Stomach (tissue), 9 donors: ENCODE results near the gene GGTA1. TPM values are rescaled to one million over a fixed set of nuclear protein-coding genes. Genes with fewer than 3 reads are reported as not detected.

Source experiments
- DNase-seq, 2 donors: peaks; one replicate each; pipeline versions ENCODE4 v3.0.0 to v3.0.0-alpha.2; 2013 to 2019
- H3K27ac ChIP-seq, 5 donors: fragments of 200-600 bp in 4 of 5; sonication (generic) in 4 of 5; one replicate each; pipeline ENCODE4 v1.5.1; 2013 to 2019; ENCODE audit warnings: mild to moderate bottlenecking in 1 of 5, moderate library complexity in 1 of 5
- H3K27me3 ChIP-seq, 3 donors: fragments of 200-600 bp; sonication (generic); one replicate each; pipeline ENCODE4 v1.5.1; 2017 to 2019; ENCODE audit warnings: mixed run types in 1 of 3
- H3K36me3 ChIP-seq, 4 donors: fragments of 200-600 bp; sonication (generic); 1 replicate in 3 of 4; 2 replicates in 1 of 4; pipeline ENCODE4 v1.5.1; 2016 to 2019
- H3K4me1 ChIP-seq, 4 donors: fragments of 200-600 bp; sonication (generic); one replicate each; pipeline ENCODE4 v1.5.1; 2016 to 2019
- H3K4me3 ChIP-seq, 4 donors: fragments of 200-600 bp; sonication (generic) in 3 of 4; one replicate each; pipeline ENCODE4 v1.5.1; 2016 to 2019; ENCODE audit warnings: mild to moderate bottlenecking in 1 of 4
- H3K9me3 ChIP-seq, 4 donors: fragments of 200-600 bp; sonication (generic); one replicate each; pipeline ENCODE4 v1.5.1; 2016 to 2019
- EP300 ChIP-seq: sonication (generic); formaldehyde crosslinking; IDR thresholded peaks from one replicate; pipeline ENCODE4 v1.6.1; 2017; ENCODE audit warnings: antibody characterized with exemption
- POLR2A ChIP-seq, 4 donors: fragments of 450-650 bp; IDR thresholded peaks; one replicate each; pipeline ENCODE4 v1.6.1; 2016; ENCODE audit warnings: antibody characterized with exemption in 4 of 4, control low read depth in 2 of 4, mild to moderate bottlenecking in 1 of 4, moderate library complexity in 1 of 4
- POLR2AphosphoS5 ChIP-seq, 3 donors: sonication (generic); formaldehyde crosslinking; IDR thresholded peaks; one replicate each; pipeline ENCODE4 v1.6.1; 2016; ENCODE audit warnings: antibody characterized with exemption in 3 of 3
- WGBS, 5 donors: extraction: QIAGEN DNeasy Blood & Tissue Kit in 3 of 5; methylation state at CpG; one replicate each; pipeline versions ENCODE4 v1.1.5 to v1.1.7; 2013 to 2018; 5-methylcytosine and 5-hydroxymethylcytosine counted together
- intact Hi-C: fragments of 100-400 bp; cut with DNase I; formaldehyde crosslinking; loops from one replicate; pipeline ENCODE4 v1.15.1; 2023; ENCODE audit warnings: low total_unique reads
- polyA plus RNA-seq, 3 donors: library from polyadenylated mRNA; stranded (reverse); fragments of 200-250 nt; gene quantifications; one replicate each; pipeline ENCODE4 v1.2.3, GENCODE V29; 2013
- total RNA-seq, 5 donors: library from RNA; depleted of rRNA; stranded (reverse); fragments of >200 nt; gene quantifications; one replicate each; pipeline versions ENCODE4 v1.1.0 to v1.2.3, GENCODE V29; 2014 to 2016
- TF ChIP-seq, protein P1 (sequence below), 7 experiments: fragments of 450-650 bp in 4 of 7; fragments of 200-600 bp in 3 of 7; sonication (generic) in 3 of 7; IDR thresholded peaks; one replicate each; pipeline ENCODE4 v1.5.1; 2016 to 2019; ENCODE audit warnings: antibody characterized with exemption in 7 of 7, control low read depth in 2 of 7, mild to moderate bottlenecking in 1 of 7
- donor health status: healthy with polysubstance abuse.
- donor health status: Bipolar disorder and iron deficiency.
- donor health status: healthy.

The GGTA1 gene
- total and polyA plus RNA-seq, 8 donors, result 6.2 to 19.6 (median 7.1) TPM; not detected in 1

GRCh38 chr9:121491111-121491510 lies 8.5 kb downstream of the GGTA1 start:
- Histone ChIP-seq H3K4me3 (no peak overlapping the region), H3K9me3 (peaks cover 0 to 3% (median 0%) of the 10 kb centered on the region in 4 donors), H3K27me3 (no peaks in the 10 kb centered on the region), H3K27ac (no peak overlapping the region), H3K4me1 (peaks cover 0 to 10% (median 4%) of the 10 kb centered on the region in 4 donors), H3K36me3 (no peaks in the 10 kb centered on the region)
- no peak for DNase-seq
- TF ChIP-seq, protein P1, sequence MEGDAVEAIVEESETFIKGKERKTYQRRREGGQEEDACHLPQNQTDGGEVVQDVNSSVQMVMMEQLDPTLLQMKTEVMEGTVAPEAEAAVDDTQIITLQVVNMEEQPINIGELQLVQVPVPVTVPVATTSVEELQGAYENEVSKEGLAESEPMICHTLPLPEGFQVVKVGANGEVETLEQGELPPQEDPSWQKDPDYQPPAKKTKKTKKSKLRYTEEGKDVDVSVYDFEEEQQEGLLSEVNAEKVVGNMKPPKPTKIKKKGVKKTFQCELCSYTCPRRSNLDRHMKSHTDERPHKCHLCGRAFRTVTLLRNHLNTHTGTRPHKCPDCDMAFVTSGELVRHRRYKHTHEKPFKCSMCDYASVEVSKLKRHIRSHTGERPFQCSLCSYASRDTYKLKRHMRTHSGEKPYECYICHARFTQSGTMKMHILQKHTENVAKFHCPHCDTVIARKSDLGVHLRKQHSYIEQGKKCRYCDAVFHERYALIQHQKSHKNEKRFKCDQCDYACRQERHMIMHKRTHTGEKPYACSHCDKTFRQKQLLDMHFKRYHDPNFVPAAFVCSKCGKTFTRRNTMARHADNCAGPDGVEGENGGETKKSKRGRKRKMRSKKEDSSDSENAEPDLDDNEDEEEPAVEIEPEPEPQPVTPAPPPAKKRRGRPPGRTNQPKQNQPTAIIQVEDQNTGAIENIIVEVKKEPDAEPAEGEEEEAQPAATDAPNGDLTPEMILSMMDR (IDR thresholded peaks at IDR 0.05), result no peak
- TF ChIP-seq EP300, result no peak
- no peak for TF ChIP-seq POLR2AphosphoS5 (IDR thresholded peaks at IDR 0.05)
- TF ChIP-seq POLR2A (IDR thresholded peaks at IDR 0.05), result no peak
- intact Hi-C loops, result no loop called here
- 71 to 83% (median 76%) methylated on average over 5 of the region's 5 CpGs for WGBS, 5 donors

DNA sequence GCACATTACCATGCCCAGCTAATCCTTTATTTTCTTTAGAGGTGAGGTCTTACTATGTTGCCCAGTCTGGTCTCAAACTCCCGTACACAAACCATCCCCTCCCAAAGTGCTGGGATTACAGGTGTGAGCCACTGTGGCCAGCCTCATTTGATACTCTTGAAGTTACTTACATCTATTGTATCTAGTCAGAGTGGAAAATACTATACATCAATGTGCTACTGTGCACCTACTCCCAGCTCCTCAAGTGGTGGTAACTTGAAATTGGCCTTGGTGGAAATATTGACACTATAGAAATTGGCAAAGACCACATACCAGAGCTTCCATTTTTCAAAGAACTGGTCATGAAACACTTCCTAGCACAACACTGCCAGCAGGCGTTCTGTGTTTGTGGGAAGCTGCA lies 10.3 kb downstream of the GGTA1 start:
- intact Hi-C loops, result no loop called here
- Histone ChIP-seq H3K4me1 (peaks cover 0 to 28% (median 13%) of the 10 kb centered on the region in 4 donors), H3K27me3 (no peaks in the 10 kb centered on the region), H3K27ac (no peak overlapping the region), H3K36me3 (no peaks in the 10 kb centered on the region), H3K4me3 (no peak overlapping the region), H3K9me3 (no peaks in the 10 kb centered on the region)
- 80 to 90% (median 81%) methylated on average over 2 of the region's 2 CpGs for WGBS, 5 donors
- no peak for DNase-seq
- no peak for TF ChIP-seq EP300

DNA sequence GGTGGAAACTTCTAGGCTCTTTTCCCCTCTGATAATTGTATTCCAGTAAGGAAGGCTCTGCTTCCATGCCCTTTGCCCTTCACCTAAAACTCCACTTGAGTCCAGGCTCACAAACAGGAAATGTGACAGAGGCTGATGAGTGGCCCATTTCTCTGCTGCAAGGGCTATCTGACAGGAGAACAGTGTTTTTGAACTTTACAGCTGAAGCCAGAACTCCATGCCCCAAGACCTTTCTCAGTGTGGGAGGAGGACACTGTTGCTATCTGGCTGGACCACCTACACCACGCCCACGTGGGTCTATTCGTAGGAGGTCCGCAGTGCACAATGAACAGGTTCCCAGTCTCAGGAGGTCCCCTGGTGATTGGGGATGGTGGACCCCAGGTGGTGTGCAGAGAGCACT lies 13.6 kb downstream of the GGTA1 start:
- no peak for DNase-seq
- Histone ChIP-seq H3K4me3 (no peak overlapping the region), H3K36me3 (no peaks in the 10 kb centered on the region), H3K27me3 (no peaks in the 10 kb centered on the region), H3K4me1 (peaks cover 0 to 44% (median 22%) of the 10 kb centered on the region in 4 donors), H3K9me3 (no peaks in the 10 kb centered on the region), H3K27ac (peak overlapping the region in 4 of 5 donors; percentile 30 to 76 (median 59))
- TF ChIP-seq POLR2A (IDR thresholded peaks at IDR 0.05) (no peak), EP300 (no peak), POLR2AphosphoS5 (IDR thresholded peaks at IDR 0.05) (no peak)
- TF ChIP-seq, protein P1 (IDR thresholded peaks at IDR 0.05), result no peak
- WGBS, 5 donors, result 43 to 78% (median 73%) methylated on average over 2 to 4 of the region's 4 CpGs
- intact Hi-C loops, result no loop called here

GRCh38 chr9:121485623-121486022 lies 14.0 kb downstream of the GGTA1 start:
- 69 to 87% (median 83%) methylated on average over 4 of the region's 4 CpGs for WGBS, 5 donors
- peak in 1 of 2 donors; percentile 42 for DNase-seq

More at GRCh38 chr9:121485623-121486022, 14.0 kb downstream of the GGTA1 start:
- Histone ChIP-seq H3K4me3 (no peak overlapping the region), H3K4me1 (peaks cover 0 to 45% (median 22%) of the 10 kb centered on the region in 4 donors), H3K27me3 (no peaks in the 10 kb centered on the region), H3K9me3 (no peaks in the 10 kb centered on the region), H3K27ac (peak overlapping the region in 4 of 5 donors; percentile 6 to 76 (median 59)), H3K36me3 (no peaks in the 10 kb centered on the region)
- intact Hi-C loops, result no loop called here
- TF ChIP-seq POLR2A (IDR thresholded peaks at IDR 0.05) (no peak), POLR2AphosphoS5 (IDR thresholded peaks at IDR 0.05) (no peak), EP300 (no peak)
- TF ChIP-seq, protein P1 (IDR thresholded peaks at IDR 0.05), result no peak
